K562 treated with DMSO at 1 percent for 4 hours (cell line): ENCODE measurements around the gene SPATA18. TPM values are rescaled to one million over a fixed set of nuclear protein-coding genes. Genes with fewer than 3 reads are reported as not detected.

Source experiments
- total RNA-seq: library from RNA; unstranded; fragments of 300-600 nt; gene quantifications from 2 replicates; pipeline ENCODE4 v1.2.3, GENCODE V29; 2022; ENCODE audit not compliant: insufficient read depth

SPATA18 gene, protein sequence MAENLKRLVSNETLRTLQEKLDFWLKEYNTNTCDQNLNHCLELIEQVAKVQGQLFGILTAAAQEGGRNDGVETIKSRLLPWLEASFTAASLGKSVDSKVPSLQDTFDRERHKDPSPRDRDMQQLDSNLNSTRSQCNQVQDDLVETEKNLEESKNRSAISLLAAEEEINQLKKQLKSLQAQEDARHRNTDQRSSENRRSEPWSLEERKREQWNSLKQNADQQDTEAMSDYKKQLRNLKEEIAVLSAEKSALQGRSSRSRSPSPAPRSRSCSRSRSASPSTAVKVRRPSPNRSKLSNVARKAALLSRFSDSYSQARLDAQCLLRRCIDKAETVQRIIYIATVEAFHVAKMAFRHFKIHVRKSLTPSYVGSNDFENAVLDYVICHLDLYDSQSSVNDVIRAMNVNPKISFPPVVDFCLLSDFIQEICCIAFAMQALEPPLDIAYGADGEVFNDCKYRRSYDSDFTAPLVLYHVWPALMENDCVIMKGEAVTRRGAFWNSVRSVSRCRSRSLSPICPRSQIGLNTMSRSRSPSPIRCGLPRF
- not detected in 2 replicates for total RNA-seq

DNA sequence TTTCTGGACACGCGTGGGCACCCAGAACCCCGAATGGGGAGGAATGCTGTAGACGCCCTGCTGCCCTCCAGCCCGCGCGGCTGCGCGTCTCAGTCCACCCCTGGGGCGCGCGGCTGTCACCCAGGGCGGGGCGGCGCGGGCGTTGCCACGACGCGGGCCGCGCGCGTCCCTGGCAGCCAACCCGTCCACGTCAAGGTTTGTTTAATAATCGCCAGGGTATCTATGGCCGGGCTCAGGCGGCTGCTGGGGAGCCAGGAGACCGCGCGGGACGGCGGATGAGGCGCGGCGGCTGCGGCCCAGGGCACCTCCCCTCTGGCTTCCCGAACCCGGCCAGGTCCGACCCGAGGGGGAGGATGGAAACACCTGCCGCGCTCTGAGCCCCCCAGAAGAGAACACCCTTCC, at the start of gene SPATA18:
Gene SPATA18 (plus strand): TSS at position 92 of the 402 bp plus-strand sequence. CDS start 401 bp downstream, outside the sequence.

DNA sequence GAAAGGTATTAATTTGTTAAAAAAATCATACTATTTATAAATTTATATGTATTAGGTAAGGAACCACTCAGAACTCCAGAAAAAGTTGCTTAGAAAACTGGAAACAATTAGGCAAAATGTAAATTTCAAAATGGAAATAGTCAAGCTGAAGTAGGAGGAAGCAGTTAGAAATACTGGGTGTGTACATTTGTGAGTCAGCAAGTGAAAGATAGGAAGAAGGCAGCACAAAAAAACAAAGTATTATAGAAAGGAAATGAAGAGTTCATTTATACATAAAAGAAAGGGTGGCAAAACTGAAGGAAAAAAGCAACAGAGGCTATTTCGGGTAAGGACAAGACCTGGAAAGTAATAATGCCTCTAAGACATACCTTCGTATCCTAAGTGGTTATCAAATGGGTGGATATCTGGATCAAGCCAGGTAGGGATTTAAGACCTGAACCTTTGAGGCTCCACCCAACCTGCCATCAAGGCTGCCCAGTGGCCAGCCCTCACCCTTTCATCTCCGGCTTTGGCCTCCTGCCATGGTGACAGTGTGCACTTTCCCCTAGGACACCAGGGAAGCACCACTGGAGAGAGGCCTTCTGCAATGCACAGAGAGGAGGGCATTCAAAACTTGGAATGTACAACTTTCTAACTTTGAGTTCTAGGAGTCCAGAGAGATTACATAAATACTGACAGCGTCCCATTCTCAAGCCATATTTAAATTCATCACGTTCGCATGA, 31.0 kb upstream of the SPATA18 start, which contains the start of gene LRRC66:
Gene LRRC66 (minus strand): TSS at position 428 of the 722 bp plus-strand sequence. CDS start 2,750 bp downstream, outside the sequence.

DNA sequence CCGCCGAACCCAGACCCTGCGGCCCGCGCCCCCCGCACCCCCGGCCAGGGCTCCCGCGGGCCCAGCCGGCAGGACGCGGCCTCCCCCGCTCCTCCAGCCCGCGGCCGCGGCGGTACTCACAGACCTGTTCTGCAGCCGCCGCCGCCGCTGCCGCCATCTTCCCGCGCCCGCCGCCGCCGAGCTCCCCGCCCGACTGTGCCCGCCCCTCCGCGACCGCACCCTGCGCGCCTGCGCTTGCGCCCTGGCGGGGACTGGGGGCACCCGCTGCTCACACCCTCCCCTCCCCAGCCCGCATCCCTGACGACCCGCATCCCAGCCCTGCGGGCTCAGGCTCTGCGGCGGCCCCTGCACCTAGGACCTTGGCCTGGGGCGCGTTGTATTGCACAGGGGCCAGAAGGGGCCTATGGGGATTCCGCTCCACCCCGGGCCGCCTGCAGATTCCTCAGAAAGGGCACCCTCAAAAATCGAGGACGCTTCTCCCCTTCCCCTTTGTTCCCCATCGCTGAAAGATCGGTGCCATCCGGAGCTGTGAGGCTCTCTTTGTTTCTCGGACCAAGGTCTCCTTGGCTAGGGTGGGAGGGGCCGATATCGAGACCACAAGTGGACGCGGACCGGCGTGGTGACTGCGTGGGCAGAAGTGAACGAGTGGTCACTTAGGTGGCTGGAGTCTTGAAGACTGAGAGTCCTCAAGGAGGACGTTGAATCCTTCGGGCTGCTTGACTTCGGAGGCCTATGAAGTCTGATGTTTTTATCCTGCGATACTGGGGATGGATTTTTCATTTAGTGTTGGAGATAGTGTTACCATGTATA, 12.8 kb upstream of the SPATA18 start, which contains the start of gene SGCB:
Gene SGCB (minus strand): TSS at position 197 of the 810 bp plus-strand sequence. CDS start 40 bp downstream, at position 157.

Other genes with a start within 250 kb of the SPATA18 start
- 8.2 and 11.5 TPM in 2 replicates for gene DCUN1D4, start 208.2 kb upstream of the SPATA18 start, total RNA-seq
- not detected in 2 replicates for gene LRRC66, start 30.9 kb upstream of the SPATA18 start, total RNA-seq
- 1.3 TPM in 1 of 2 replicates, not detected in the other for gene SGCB, start 13.0 kb upstream of the SPATA18 start, total RNA-seq